Measurements from ENCODE around the gene GALNT16.
"Not testable (repeated sequence)": the region's sequence is repeated elsewhere in the genome, so short reads cannot be mapped to it uniquely, and the experiment has no call there.

GALNT16 gene

DNA sequence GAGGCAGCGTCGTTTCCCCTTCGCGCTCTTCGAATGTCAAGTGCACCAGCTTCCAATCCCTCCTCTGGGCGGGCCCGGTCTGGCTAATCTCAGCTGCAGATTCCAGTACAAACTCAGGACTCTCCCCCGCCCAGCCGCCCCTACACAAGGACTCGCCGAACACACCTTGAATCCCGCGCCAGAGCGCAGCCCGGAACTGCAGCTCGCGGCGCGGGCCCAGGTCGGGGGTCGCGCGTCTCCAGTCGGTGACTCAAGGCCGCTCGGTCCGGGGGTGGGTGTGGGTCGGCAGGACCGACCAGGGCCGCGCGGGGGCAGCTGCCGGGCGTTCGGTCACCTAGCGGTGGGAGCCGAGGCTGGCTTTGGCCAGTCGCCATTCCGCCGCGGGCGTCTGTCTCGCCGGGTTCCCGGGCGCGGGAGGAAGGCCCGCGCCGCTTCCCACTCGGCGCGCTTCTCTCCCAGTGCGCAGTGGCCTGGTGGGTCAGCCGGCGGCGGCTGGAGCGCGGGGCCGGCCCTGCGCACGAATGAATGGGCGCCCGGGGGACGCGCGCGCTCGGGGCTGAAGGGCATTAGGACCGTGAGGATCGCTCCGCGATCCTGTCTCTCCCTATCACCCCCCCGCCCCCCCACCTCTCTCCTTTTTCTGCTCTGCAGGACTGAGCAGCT lies at the start of gene GALNT16:
TSS of gene GALNT16 (plus strand) at position 632 of the 663 bp plus-strand sequence. CDS start 133 bp downstream, outside the sequence.
- TF ChIP-seq, protein P1, sequence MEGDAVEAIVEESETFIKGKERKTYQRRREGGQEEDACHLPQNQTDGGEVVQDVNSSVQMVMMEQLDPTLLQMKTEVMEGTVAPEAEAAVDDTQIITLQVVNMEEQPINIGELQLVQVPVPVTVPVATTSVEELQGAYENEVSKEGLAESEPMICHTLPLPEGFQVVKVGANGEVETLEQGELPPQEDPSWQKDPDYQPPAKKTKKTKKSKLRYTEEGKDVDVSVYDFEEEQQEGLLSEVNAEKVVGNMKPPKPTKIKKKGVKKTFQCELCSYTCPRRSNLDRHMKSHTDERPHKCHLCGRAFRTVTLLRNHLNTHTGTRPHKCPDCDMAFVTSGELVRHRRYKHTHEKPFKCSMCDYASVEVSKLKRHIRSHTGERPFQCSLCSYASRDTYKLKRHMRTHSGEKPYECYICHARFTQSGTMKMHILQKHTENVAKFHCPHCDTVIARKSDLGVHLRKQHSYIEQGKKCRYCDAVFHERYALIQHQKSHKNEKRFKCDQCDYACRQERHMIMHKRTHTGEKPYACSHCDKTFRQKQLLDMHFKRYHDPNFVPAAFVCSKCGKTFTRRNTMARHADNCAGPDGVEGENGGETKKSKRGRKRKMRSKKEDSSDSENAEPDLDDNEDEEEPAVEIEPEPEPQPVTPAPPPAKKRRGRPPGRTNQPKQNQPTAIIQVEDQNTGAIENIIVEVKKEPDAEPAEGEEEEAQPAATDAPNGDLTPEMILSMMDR (conservative IDR thresholded peaks at IDR 0.05; ENCODE audit: low read depth): no peak
- CTCF ChIA-PET: interaction anchor here (0.5 to 0.8 kb wide), 6 partner anchors 9 to 1688 kb away, joined by 3 to 6 read pairs (median 3); no protein-coding TSS in a partner anchor
- H3K27ac ChIP-seq: no peak within 1 kb of the TSS
- POLR2A ChIA-PET (ENCODE audit: low non-redundant PET): no interaction called here
- DNase-seq (ENCODE audit: low spot score): peak; percentile 27

DNA sequence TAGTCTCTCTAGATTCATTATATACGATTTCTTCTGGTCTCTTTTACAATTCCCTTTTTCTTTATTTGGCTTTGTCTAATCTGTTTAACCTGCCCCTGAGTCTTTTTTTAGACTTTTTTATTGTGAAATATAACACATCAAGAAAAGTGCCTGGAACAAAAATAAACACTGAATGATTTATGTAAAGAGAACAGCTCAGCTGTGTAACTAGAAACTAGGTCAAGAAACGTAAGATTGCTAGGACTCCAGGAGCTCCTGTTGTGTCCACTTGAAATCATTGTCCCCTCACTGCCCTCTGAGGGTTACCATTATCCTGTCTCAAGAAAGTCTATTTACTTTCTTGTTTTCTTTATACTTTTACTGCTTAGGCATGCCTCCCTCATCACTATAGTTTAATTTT lies 45.6 kb upstream of the GALNT16 start:
- POLR2A ChIA-PET (ENCODE audit: low non-redundant PET): no interaction called here
- H3K27ac ChIP-seq: no peak overlapping the region
- CTCF ChIA-PET: no interaction called here
- TF ChIP-seq, protein P1 (conservative IDR thresholded peaks at IDR 0.05; ENCODE audit: low read depth): no peak
- DNase-seq (ENCODE audit: low spot score): no peak

DNA sequence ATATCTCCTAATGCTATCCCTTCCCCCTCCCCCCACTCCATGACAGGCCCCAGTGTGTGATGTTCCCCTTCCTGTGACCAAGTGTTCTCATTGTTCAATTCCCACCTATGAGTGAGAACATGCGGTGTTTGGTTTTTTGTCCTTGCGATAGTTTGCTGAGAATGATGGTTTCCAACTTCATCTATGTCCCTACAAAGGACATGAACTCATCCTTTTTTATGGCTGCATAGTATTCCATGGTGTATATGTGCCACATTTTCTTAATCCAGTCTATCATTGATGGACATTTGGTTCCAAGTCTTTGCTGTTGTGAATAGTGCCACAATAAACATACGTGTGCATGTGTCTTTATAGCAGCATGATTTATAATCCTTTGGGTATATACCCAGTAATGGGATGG lies 42.3 kb upstream of the GALNT16 start:
- DNase-seq (ENCODE audit: low spot score): not testable (repeated sequence)

DNA sequence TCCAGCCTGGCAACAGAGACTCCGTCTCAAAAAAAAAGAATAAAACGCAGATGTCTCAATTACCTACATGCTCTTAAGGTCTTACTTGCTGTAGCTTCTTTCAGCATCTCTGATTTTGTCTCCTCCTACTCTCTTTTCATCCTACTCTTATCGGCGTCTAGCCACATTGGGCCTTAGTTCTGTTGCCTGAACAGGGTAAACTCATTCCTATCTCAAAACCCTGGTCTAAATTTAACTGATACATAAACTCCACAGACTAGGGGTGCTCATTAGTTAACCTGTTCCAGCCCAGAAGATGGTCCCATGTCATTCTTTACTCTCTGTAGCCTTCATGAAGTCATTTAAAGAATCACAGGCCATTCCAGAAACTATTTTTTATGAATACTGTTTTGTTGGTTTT lies 35.0 kb upstream of the GALNT16 start:
- CTCF ChIA-PET: no interaction called here
- no peak for DNase-seq (ENCODE audit: low spot score)
- TF ChIP-seq, protein P1 (conservative IDR thresholded peaks at IDR 0.05; ENCODE audit: low read depth): no peak
- POLR2A ChIA-PET (ENCODE audit: low non-redundant PET): no interaction called here
- no peak overlapping the region for H3K27ac ChIP-seq

More for the DNA sequence above, 42.3 kb upstream of the GALNT16 start:
- POLR2A ChIA-PET (ENCODE audit: low non-redundant PET); CTCF ChIA-PET; H3K27ac ChIP-seq: not testable (repeated sequence)

DNA sequence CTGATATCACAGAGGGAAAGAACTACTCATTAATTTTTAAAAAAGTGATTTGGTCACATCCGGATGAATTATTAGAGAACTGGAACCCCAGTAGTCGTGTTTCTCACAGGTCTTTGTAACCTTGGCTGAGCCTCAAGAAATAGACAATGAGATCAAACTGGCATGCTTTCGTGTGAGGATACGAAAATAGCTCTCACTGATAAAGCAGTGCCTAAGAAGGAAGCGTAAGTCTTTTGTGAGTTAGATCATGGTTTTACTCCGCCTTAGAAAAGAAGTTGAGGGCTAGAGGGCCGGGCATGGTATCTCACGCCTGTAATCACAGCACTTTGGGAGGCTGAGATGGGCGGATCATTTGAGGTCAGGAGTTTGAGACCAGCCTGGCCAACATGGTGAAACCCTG lies 33.8 kb upstream of the GALNT16 start:
- H3K27ac ChIP-seq: no peak overlapping the region
- ChIA-PET POLR2A (ENCODE audit: low non-redundant PET) (no interaction called here), CTCF (no interaction called here)
- TF ChIP-seq, protein P1 (conservative IDR thresholded peaks at IDR 0.05; ENCODE audit: low read depth): no peak
- no peak for DNase-seq (ENCODE audit: low spot score)

DNA sequence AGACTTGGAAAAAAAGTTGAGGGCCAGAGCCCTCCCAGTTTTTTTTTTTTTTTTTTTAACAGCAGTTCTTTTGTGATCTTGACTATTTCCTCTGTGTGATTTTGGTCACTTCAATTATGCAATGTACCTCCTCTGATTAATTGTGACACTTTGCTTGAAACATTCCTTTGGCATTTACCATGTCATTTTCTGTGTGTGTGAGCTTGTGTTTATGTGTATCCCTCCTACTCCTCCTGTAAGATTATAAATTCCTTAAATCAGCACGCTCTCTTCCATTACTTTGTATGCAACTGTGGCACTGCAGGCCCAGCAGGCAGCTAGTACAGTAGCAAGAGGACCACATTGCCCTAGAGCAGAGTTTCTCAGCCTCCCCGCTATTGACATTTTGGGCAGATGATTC lies 33.2 kb upstream of the GALNT16 start:
- TF ChIP-seq, protein P1 (conservative IDR thresholded peaks at IDR 0.05; ENCODE audit: low read depth): no peak
- no peak overlapping the region for H3K27ac ChIP-seq
- ChIA-PET POLR2A (ENCODE audit: low non-redundant PET) (no interaction called here), CTCF (no interaction called here)
- DNase-seq (ENCODE audit: low spot score): no peak

DNA sequence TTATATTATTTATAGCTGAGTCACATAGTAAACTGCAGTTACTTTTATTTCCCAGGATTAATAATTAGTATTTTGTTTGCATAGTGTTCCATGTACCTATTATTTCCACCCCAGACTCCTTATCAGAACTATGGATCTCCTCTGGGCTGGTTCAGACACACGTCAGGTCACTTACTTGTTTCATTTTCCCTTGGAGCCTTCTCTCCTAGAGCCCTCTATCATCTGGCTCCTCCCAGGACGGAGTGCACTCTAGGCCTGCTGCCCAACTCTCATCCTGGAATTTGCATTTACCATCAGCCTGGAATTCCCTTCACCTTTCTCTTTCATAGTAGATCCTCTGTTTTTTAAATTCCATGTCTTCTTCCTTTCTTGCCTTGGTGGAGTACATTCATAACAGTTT lies 28.5 kb upstream of the GALNT16 start:
- POLR2A ChIA-PET (ENCODE audit: low non-redundant PET): no interaction called here
- no peak overlapping the region for H3K27ac ChIP-seq
- DNase-seq (ENCODE audit: low spot score): no peak
- TF ChIP-seq, protein P1 (conservative IDR thresholded peaks at IDR 0.05; ENCODE audit: low read depth): no peak
- CTCF ChIA-PET: interaction anchor here (0.7 kb wide), 1 partner anchor 31 kb away, joined by 3 read pairs; no protein-coding TSS in a partner anchor

Data from RWPE1 (cell line).